ENCODE measurements around the gene CAPN13. TPM values are rescaled to one million over a fixed set of nuclear protein-coding genes. Genes with fewer than 3 reads are reported as not detected.

Gene CAPN13
- total and polyA plus RNA-seq, 11 donors, result not detected

DNA sequence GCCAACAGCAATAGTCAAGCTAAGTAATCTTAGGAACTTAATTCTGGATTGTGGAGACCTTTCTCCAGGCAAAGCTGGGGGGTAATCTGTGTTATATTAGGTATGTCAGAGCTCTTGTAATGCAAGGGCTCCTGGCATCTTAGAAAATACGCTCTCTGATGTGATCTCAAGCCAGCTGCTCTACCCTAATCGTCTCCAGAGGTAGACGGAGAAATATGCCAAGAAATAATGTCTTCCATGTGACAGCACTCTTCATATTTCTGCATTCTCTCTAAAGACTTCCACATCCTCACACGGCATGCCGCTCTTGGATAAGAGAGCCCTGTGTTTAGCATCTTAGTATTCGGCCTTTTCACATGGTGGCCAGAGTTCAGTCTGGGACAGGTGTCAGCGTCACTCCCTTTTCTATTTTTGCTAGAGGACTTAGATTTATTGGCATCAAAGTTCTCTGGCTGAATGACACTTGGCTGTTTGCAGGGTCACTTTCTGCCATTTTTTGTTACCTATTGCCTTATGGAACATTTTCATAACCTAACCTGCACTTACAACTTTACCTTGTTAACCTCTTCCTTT lies 25.2 kb downstream of the CAPN13 start:
- no peak for DNase-seq
- Histone ChIP-seq H3K36me3 (no peaks in the 10 kb centered on the region), H3K27me3 (peaks cover 0 to 12% (median 0%) of the 10 kb centered on the region in 9 donors), H3K4me3 (no peak overlapping the region), H3K9me3 (no peaks in the 10 kb centered on the region), H3K4me1 (no peaks in the 10 kb centered on the region), H3K27ac (no peak overlapping the region)
- 42 to 57% (median 49%) methylated on average over 7 of the region's 7 CpGs for WGBS, 4 donors
- intact Hi-C loops (cut with DNase I), result no loop called here
- no peak for TF ChIP-seq POLR2A (IDR thresholded peaks at IDR 0.05)
- TF ChIP-seq, protein P1, sequence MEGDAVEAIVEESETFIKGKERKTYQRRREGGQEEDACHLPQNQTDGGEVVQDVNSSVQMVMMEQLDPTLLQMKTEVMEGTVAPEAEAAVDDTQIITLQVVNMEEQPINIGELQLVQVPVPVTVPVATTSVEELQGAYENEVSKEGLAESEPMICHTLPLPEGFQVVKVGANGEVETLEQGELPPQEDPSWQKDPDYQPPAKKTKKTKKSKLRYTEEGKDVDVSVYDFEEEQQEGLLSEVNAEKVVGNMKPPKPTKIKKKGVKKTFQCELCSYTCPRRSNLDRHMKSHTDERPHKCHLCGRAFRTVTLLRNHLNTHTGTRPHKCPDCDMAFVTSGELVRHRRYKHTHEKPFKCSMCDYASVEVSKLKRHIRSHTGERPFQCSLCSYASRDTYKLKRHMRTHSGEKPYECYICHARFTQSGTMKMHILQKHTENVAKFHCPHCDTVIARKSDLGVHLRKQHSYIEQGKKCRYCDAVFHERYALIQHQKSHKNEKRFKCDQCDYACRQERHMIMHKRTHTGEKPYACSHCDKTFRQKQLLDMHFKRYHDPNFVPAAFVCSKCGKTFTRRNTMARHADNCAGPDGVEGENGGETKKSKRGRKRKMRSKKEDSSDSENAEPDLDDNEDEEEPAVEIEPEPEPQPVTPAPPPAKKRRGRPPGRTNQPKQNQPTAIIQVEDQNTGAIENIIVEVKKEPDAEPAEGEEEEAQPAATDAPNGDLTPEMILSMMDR (IDR thresholded peaks at IDR 0.05), result no peak
- ATAC-seq, result peak in 3 of 4 donors; percentile 50 to 72 (median 67)

GRCh38 chr2:30781451-30781850 lies 25.8 kb downstream of the CAPN13 start:
- no peaks in the 10 kb centered on the region for H3K4me1 ChIP-seq
- peaks cover 0 to 9% (median 0%) of the 10 kb centered on the region in 9 donors for H3K27me3 ChIP-seq
- no peak for ATAC-seq
- no peaks in the 10 kb centered on the region for H3K9me3 ChIP-seq
- WGBS, 4 donors, result 41 to 62% (median 59%) methylated on average over 1 of the region's 1 CpG
- intact Hi-C loops (cut with DNase I), result no loop called here
- H3K27ac ChIP-seq, result no peak overlapping the region
- H3K4me3 ChIP-seq, result no peak overlapping the region
- no peak for TF ChIP-seq POLR2A (IDR thresholded peaks at IDR 0.05)
- TF ChIP-seq, protein P1 (IDR thresholded peaks at IDR 0.05), result no peak
- no peaks in the 10 kb centered on the region for H3K36me3 ChIP-seq
- DNase-seq, result no peak

- Histone ChIP-seq H3K27me3 (peaks cover 0 to 9% (median 0%) of the 10 kb centered on the region in 9 donors), H3K27ac (no peak overlapping the region), H3K4me3 (no peak overlapping the region), H3K36me3 (no peaks in the 10 kb centered on the region), H3K4me1 (no peaks in the 10 kb centered on the region), H3K9me3 (no peaks in the 10 kb centered on the region)
- intact Hi-C loops (cut with DNase I), result no loop called here
- DNase-seq (no peak), ATAC-seq (no peak)
- 79 to 88% (median 86%) methylated on average over 5 of the region's 5 CpGs for WGBS, 4 donors
- TF ChIP-seq POLR2A (IDR thresholded peaks at IDR 0.05), result no peak
- TF ChIP-seq, protein P1 (IDR thresholded peaks at IDR 0.05), result no peak
Measured at GRCh38 chr2:30780776-30781330, 26.4 kb downstream of the CAPN13 start.

GRCh38 chr2:30778611-30779010 lies 28.6 kb downstream of the CAPN13 start:
- ATAC-seq (no peak), DNase-seq (no peak)
- Histone ChIP-seq H3K4me1 (no peaks in the 10 kb centered on the region), H3K4me3 (no peak overlapping the region), H3K36me3 (no peaks in the 10 kb centered on the region), H3K9me3 (no peaks in the 10 kb centered on the region), H3K27ac (no peak overlapping the region), H3K27me3 (peaks cover 0 to 16% (median 0%) of the 10 kb centered on the region in 9 donors)
- TF ChIP-seq POLR2A (IDR thresholded peaks at IDR 0.05), result no peak
- TF ChIP-seq, protein P1 (IDR thresholded peaks at IDR 0.05), result no peak
- intact Hi-C loops (cut with DNase I), result no loop called here
- 85 to 95% (median 87%) methylated on average over 11 of the region's 11 CpGs for WGBS, 4 donors

Measured in heart left ventricle (tissue), 16 donors.